Thyroid gland (tissue), 4 donors: Measurements from ENCODE around the gene ESCO1.

Experiments used
- CTCF ChIP-seq, 6 experiments: fragments of 200-600 bp in 3 of 6; fragments of 450-650 bp in 3 of 6; sonication (generic) in 3 of 6; IDR thresholded peaks; one replicate each; pipeline ENCODE4 v1.5.1; 2016 to 2019; ENCODE audit warnings: antibody characterized with exemption in 6 of 6, mild to moderate bottlenecking in 2 of 6, inconsistent platforms in 1 of 6, moderate library complexity in 1 of 6
- POLR2A ChIP-seq, 2 donors: fragments of 450-650 bp; IDR thresholded peaks; one replicate each; pipeline ENCODE4 v1.6.1; 2017; ENCODE audit warnings: antibody characterized with exemption in 2 of 2, mild to moderate bottlenecking in 2 of 2, moderate library complexity in 1 of 2

- TF ChIP-seq CTCF (IDR thresholded peaks at IDR 0.05) (no peak), POLR2A (IDR thresholded peaks at IDR 0.05) (no peak)
Observed at GRCh38 chr18:21496277-21496835, 104.1 kb downstream of the ESCO1 start.
